GM18526 (cell line): ENCODE data around the gene FGD2.

ENCODE experiments used
- POLR2A ChIP-seq: IDR thresholded peaks from 3 replicates; pipeline ENCODE4 v1.6.1; 2011; ENCODE audit not compliant: insufficient read length; ENCODE audit errors: extremely low read depth

Gene FGD2

DNA sequence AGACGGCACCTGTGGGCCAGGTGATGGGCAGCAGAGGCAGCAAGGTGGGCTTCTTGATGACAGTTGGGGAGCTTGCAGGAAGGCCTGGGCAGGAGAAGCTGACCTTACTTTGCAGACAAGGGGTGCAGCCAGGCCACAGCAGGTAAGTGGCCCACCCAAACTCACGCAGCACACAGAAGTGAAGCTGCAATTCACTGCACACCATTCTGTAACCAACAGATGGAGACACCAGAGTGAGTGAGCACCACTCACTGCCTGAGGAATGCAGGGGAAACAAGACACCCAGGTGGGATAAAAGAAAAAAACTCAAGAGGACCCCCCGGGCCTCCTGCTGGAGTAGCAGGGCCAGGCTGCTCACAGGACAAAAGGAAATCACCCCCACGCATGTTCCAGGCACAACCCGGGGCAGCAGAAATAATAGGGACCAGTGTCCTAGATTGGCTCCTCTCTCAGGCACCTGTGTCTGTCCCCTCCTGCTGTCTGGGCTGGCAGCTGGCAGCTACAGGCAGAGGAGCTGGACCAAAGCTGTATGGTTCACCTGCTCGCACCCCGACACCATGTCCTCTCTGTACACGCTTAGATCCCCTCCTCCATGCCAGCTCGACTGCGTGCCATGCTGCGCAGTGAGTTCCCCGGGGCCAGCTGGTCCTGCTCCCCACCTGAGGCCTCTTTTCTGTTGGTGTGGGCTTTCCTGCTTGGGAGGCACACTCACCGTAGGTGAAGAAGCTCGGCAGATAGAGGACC lies 24.4 kb upstream of the FGD2 start:
- TF ChIP-seq POLR2A, result no peak

DNA sequence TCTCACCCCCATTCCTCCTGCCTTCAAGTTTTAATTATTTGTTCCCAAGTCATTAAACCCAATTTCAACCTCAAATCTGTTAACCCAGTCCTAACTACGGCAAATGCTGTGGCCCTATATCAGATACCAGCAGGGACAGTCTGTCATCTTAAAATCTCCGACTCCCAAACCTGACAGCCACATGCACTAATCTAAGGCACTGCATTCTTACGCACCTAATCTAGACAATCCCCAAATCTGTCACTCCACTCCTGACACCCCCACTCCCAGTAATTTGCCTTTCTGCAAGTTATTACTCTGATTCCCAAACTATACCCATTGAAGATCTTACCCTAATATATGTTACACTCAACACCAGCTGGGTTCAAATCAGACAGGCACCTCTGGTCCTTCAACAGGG lies 21.9 kb upstream of the FGD2 start:
- no peak for TF ChIP-seq POLR2A

DNA sequence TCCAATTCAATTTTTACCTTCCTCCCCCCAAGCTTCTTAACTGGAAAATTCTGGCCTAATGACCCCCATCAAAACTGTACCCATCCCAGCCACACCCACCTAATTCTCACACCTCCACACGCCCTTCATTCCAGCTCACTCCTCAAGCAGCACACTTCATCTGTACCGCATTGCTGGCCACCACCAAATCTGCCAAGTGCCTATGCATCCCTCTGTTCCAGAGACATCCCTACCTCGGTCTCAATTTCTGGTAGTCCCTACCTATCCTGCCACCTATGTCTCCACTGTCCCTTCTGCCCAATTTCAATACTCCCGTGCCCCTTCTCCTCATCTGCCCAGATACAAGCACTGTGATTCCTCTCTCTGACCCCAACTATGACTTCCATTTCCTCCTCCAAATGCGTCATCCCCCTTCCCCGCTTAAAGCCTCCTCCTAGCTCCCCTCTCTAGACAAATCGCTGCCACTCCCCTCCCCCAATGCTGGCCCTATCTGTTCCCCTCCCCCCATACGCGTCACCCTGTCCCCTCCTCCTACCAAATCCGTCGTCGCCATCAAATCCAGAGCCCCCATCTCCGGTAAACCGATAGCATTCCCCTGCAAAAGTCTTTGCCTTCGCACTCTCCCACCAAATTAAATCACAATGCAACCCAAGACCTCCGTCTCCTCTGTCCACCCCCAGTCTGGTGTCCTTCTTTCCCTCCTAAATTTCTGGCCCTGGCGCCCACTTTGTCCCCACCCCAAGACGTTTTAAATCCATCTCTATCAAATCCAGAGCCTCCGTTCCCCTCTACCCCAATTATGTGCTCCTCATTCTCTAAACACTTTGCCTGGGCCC lies 20.7 kb upstream of the FGD2 start:
- no peak for TF ChIP-seq POLR2A

DNA sequence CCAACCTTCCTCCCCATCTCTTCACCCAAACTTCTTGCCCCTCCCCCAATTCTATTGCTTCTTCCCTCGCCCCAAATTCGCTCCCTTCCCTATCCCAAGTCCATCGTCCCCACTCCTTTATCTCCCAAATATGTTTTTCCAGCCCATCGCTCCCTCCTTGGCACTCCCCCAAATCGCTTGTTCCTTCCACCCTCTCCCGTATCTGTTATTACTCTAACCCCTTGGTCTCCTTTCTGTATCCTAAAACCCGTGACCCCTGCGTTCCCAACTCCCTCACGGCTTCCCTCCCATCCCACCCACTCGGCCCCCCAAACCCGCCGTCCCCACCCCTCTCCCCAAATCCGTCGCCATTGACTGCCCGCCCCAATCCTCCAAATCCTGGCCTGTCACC lies 20.0 kb upstream of the FGD2 start:
- TF ChIP-seq POLR2A, result no peak

DNA sequence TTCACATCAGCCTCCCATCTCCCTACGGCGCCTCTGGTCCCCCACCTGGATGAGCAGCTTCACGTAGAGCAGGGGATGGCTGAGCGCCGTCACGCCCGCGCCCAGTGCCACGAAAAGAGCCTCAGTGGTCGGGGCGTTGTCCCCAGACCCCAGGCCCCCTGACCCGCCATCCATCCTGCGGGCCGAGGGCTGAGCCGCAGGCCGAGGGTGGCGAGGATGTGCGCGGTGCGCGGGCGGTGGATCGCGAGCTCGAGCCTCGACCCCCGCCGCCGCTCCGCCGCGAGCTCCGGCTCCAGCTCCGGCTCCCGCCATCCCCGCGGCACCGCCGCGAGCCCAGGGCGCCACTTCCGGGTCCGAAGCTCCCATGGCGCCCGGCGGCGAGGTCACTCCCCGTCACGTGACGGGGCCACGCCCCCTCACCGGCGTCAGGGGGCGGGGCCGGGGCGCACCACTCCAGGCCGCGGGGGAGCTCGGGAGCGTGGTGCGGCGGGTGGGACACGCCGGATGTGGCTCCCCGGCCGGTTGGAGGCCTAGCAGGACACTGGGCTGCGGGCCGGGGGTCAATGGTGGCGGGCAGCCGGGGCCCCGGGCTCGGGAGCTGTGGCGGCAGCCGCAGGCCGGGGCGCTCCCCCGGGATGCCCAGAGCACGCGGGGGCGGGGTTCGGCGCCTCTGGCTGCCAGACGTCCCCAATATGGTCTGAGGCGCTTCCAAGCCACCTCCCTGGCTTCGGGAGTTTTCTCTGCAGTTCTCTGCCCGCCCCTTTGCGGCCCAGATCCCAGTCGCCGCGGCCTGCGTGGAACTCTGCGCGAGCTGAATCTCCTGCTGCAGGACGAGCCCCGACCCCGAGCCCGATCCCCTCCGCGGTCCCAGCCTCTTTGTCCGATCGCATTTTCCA lies 19.4 kb upstream of the FGD2 start, which contains the start of gene MTCH1:
MTCH1 (minus strand) TSS at position 389 of the 896 bp plus-strand sequence; CDS start at position 366, 23 bp downstream.
- peak; percentile 96 for TF ChIP-seq POLR2A

DNA sequence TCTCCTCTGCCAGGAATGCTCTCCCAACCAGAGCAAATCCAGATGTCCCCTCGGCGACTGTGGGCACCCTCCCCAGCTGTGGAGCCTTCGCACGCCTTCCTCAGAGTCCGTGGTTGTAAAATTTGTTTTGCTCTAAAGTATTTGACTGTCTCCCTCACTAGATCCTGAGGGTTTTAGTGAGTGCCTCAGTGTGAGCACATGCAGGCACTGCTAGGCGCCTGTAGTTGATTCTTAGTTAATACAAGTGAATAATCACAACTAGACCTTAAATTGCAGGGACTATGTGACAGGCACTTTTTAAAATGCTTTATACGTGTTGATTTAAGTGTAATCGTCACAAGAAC lies 18.8 kb upstream of the FGD2 start:
- TF ChIP-seq POLR2A, result no peak

DNA sequence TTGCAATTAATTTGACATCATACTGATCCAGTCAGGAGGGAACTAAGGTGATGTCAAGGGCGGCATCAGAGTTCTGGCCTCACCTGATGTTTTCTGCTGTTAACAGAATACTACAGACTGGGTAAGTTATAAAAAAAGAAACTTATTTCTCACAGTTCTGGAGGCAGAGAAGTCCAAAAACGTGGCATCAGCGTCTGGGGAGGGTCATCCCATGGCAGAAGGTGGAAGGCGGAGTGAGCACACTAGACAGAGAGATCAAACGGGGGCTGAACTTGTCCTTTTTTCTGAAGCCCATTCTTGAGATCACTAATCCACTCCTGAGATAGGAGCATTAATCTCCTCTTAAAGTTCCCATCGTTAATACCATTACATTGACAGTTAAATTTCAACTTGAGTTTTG lies 16.2 kb upstream of the FGD2 start:
- no peak for TF ChIP-seq POLR2A

DNA sequence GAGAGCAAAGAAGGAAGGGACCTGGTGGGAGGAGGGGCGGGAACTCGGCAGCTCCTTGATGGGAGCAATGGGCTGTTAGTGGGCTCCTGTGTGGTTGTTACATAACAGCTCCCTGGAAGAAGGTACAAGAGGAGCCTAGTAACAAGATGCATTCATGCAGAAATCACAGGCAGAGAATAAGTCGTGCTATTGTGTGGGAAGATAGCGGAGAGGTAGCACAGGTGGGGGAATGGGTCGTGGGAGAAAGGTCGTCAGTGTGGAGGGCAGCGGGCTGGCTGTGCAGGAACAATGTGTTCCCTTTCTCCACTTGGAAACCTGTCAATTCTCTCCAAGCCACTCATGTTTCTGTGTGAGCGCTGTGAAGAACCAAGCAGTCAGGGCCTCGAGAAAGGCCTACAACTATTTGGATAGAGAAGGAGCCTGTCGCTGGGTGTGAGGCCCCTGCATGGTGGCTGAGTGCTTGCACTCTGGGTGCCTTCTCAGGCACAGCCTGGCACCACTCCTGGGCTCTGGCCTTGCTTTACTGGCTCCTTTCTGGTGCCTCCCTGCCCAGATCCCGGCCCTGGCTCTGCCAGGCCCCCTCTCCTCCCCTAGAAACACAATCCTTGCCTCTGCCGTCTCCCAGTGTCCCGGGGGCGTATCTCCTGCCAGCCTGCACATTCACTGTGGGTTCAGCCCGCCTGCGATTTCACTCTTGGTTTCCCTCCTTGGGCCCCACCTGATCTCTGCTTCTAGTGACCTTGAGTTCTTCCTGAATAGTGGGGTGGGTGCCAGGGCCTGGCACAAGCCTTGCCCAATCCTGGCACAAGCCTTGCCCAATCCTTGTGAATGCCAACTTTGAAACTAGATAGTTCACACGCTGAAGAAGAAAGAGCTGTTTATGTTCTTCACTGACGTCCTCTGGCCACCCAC lies 7.4 kb upstream of the FGD2 start:
- no peak for TF ChIP-seq POLR2A

DNA sequence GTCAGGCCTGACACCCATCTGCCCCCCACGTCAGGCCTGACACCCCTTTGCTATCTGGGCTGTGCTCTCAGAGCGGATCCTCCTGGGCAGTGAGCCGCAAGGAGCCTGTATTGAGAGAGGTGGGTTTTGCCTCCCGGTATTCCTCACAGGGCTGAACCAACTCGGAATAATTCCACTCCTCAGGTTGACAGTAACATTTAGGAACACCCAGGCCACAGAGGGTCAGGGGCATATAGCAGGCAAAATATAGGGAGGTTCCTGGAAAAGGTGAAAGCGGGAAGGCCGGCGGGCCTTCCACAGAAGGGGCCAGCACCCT lies 6.8 kb upstream of the FGD2 start:
- TF ChIP-seq POLR2A, result no peak

DNA sequence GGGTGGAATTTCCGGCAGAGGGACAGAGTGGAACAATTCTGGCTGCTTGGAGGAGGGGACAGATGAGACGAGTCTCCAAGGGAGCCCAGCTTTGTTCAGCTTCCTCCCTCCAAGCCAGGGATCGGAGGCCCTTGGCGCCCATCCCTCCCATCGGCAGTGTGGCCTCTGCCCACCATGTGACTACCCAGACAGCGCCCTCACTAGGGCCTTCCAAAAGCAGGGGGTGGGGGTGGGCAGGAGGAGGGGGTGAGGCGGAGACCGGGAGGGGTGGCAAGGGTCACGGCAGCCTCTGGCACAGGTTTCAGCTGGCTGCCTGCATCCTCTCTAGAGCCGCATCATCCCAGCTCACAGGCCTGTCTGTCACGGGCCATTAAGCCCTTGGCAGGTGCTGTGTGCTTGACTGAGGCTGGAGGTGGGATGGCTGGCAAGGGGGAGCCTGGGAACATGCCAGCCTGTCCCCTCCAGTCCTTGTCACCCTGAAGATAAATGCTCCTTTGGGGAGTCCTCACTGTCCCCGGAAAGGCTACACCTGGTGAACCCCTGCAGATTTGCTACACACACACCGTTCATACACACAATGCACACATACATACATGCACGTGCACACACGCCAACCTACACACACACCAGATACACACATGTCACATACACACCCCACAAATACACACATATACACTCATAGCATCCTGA lies 6.2 kb upstream of the FGD2 start:
- no peak for TF ChIP-seq POLR2A

DNA sequence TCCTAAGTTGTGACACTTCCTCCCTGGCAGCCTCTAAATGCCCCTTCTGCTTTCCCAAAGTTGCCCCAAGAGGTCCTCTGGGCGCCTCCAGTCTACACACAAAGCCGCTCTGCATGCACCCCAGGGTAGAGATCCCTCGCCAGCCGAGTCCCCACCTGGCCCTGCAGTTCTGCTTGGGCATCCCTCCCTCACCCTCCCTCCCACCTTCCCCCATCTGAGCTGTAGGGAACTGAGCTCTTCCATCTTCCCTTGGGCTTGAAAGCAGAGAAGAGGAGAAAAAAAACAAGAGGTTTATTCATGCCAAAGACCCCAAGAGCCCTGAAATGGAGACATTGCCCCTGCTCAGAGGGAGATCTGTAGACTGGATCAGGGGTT lies 5.7 kb upstream of the FGD2 start:
- TF ChIP-seq POLR2A, result no peak

DNA sequence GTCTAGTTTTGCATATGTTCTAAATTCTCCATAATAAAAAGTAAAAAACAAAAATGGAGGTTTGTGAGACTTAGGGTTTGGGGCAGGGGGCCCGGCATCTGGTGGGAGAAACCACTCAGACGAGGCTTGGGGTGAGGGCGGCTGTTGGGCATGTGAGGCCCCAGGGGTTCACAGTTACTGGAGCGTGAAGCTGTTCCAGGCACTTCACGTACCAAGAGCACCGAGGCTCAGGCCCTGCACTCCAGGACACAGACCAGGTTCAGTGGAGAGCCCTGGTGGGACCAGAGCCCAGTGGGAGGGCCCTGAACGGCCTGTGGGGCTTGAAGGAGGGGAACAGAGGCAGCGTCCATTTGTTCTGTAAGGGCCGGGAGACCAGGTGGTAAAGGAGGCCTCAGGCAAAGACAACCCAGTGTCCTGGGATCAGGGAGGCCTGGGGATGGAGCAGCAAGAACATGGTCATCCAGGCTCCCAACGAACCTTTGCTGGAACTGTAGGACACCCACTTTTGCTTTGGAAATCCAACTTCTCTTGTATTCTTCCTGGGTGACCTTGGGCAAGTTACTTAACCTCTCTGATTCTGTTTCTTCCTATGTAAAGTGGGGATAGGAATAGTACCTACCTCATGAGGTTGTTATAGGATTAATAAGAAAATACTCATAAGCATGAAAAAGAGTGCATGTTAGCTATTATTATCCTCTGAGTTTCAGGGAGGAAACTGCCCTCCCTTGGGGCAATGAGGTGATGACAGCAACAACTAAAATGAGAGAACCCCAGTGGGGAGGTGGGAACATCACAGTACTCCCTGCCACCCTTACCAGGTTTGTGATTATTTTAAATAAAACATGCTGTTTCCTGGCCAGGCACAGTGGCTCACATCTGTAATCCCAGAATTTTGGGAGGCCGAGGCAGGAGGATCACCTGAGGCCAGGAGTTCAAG lies 1.1 kb upstream of the FGD2 start:
- no peak for TF ChIP-seq POLR2A
